WTC11 (cell line): ENCODE data around the gene CEP170B. TPM values are rescaled to one million over a fixed set of nuclear protein-coding genes. Genes with fewer than 3 reads are reported as not detected.
A peak's percentile ranks its signal among the peaks of the same experiment; 100 is the strongest.

Experiments used
- ARID4B ChIP-seq: sonication (generic); formaldehyde crosslinking; IDR thresholded peaks from 2 replicates; pipeline ENCODE4 v1.8.0; 2023; ENCODE audit warnings: missing genetic modification reagents, mild to moderate bottlenecking, borderline replicate concordance
- CDX4 ChIP-seq: fragments of 250-450 bp; sonication (Bioruptor Pico); IDR thresholded peaks from 2 replicates; pipeline ENCODE4 v1.9.0; 2021; ENCODE audit warnings: moderate library complexity, mild to moderate bottlenecking, inconsistent platforms, borderline replicate concordance
- CTCF ChIP-seq: fragments of 200-600 bp; IDR thresholded peaks from 2 replicates; pipeline ENCODE4 v1.8.0; 2022; ENCODE audit warnings: antibody characterized with exemption
- E2F4 ChIP-seq: sonication (generic); formaldehyde crosslinking; IDR thresholded peaks from 2 replicates; pipeline ENCODE4 v1.8.1; 2022; ENCODE audit warnings: low read depth, mild to moderate bottlenecking, moderate library complexity, missing genetic modification reagents, borderline replicate concordance
- FOXP4 ChIP-seq: sonication (generic); formaldehyde crosslinking; IDR thresholded peaks from 2 replicates; pipeline ENCODE4 v1.8.0; 2022; ENCODE audit warnings: mild to moderate bottlenecking, missing genetic modification reagents
- GABPB1 ChIP-seq: sonication (generic); formaldehyde crosslinking; IDR thresholded peaks from 2 replicates; pipeline ENCODE4 v1.8.1; 2023; ENCODE audit warnings: mild to moderate bottlenecking, missing genetic modification reagents
- MXD4 ChIP-seq: fragments of 250-450 bp; sonication (Bioruptor Pico); IDR thresholded peaks from 2 replicates; pipeline ENCODE4 v1.8.0; 2021; ENCODE audit warnings: mild to moderate bottlenecking, moderate library complexity, borderline replicate concordance
- NFATC4 ChIP-seq: fragments of 250-450 bp; sonication (Bioruptor Pico); IDR thresholded peaks from 2 replicates; pipeline ENCODE4 v1.9.0; 2021; ENCODE audit warnings: mild to moderate bottlenecking
- NFE2L1 ChIP-seq: sonication (generic); formaldehyde crosslinking; IDR thresholded peaks from 2 replicates; pipeline ENCODE4 v1.8.1; 2023; ENCODE audit warnings: missing genetic modification reagents
- PRRX2 ChIP-seq: fragments of 250-450 bp; sonication (Bioruptor Pico); IDR thresholded peaks from 2 replicates; pipeline ENCODE4 v1.8.0; 2021; ENCODE audit warnings: mild to moderate bottlenecking
- SP1 ChIP-seq: sonication (generic); formaldehyde crosslinking; conservative IDR thresholded peaks from 2 replicates; pipeline ENCODE4 v1.8.1; 2022; ENCODE audit warnings: missing genetic modification reagents
- STAT6 ChIP-seq: sonication (generic); formaldehyde crosslinking; conservative IDR thresholded peaks from 2 replicates; pipeline ENCODE4 v1.8.1; 2023; ENCODE audit warnings: mild to moderate bottlenecking, low read depth, missing genetic modification reagents, moderate library complexity
- TCF7 ChIP-seq: sonication (generic); formaldehyde crosslinking; IDR thresholded peaks from 2 replicates; pipeline ENCODE4 v1.8.0; 2022; ENCODE audit warnings: mild to moderate bottlenecking, low read depth, missing genetic modification reagents, moderate library complexity
- TEAD4 ChIP-seq: sonication (generic); formaldehyde crosslinking; IDR thresholded peaks from 2 replicates; pipeline ENCODE4 v1.8.0; 2022; ENCODE audit warnings: mild to moderate bottlenecking, missing genetic modification reagents
- ZNF138 ChIP-seq: sonication (generic); formaldehyde crosslinking; conservative IDR thresholded peaks from 2 replicates; pipeline ENCODE4 v1.8.1; 2022; ENCODE audit warnings: mild to moderate bottlenecking, moderate library complexity, missing genetic modification reagents
- ZNF232 ChIP-seq: sonication (generic); formaldehyde crosslinking; IDR thresholded peaks from 2 replicates; pipeline ENCODE4 v1.8.0; 2022; ENCODE audit warnings: mild to moderate bottlenecking, missing genetic modification reagents
- ZNF281 ChIP-seq: sonication (generic); formaldehyde crosslinking; IDR thresholded peaks from 2 replicates; pipeline ENCODE4 v1.8.0; 2023; ENCODE audit warnings: mild to moderate bottlenecking, missing genetic modification reagents
- ZNF317 ChIP-seq: sonication (generic); formaldehyde crosslinking; IDR thresholded peaks from 2 replicates; pipeline ENCODE4 v1.8.1; 2023; ENCODE audit warnings: low read depth, mild to moderate bottlenecking, moderate library complexity, missing genetic modification reagents, borderline replicate concordance
- ZNF396 ChIP-seq: fragments of 250-450 bp; sonication (Bioruptor Pico); IDR thresholded peaks from 2 replicates; pipeline ENCODE4 v1.8.0; 2021; ENCODE audit warnings: mild to moderate bottlenecking, moderate library complexity, borderline replicate concordance
- ZSCAN18 ChIP-seq: fragments of 250-450 bp; sonication (Bioruptor Pico); IDR thresholded peaks from 2 replicates; pipeline ENCODE4 v2.1.2; 2022; ENCODE audit warnings: mild to moderate bottlenecking, moderate library complexity
- total RNA-seq: library from RNA; stranded (reverse); gene quantifications from 3 replicates; pipeline ENCODE4 v1.2.3, GENCODE V29; 2021

CEP170B gene
- total RNA-seq, 1 experiment from 2014 or later: 47.0 TPM

GRCh38 chr14:104864267-104865080, 594 bp upstream of the CEP170B start (continued):
- TF ChIP-seq ZNF138 (CRISPR knock-in tag) (no peak), CDX4 (CRISPR knock-in tag) (no peak), GABPB1 (CRISPR knock-in tag) (peak; percentile 45), ZSCAN18 (CRISPR knock-in tag) (no peak), NFATC4 (no peak), CTCF (no peak), STAT6 (no peak), MXD4 (CRISPR knock-in tag) (no peak), ZNF281 (CRISPR knock-in tag) (no peak), E2F4 (CRISPR knock-in tag) (no peak; the same call in 1 of the 2 replicates), TCF7 (peak; percentile 25; the same call in 1 of the 2 replicates), ZNF232 (0 out of 2 replicates have a peak, but pooled peaks have one; percentile 53), ZNF396 (CRISPR knock-in tag) (no peak), TEAD4 (CRISPR knock-in tag) (peak; percentile 84; the same call in 1 of the 2 replicates), ARID4B (peak; percentile 62; the same call in 1 of the 2 replicates), SP1 (CRISPR knock-in tag) (peak; percentile 72), ZNF317 (CRISPR knock-in tag) (no peak), NFE2L1 (CRISPR knock-in tag) (peak; percentile 79), FOXP4 (CRISPR knock-in tag) (no peak), PRRX2 (CRISPR knock-in tag) (no peak)
